ENCODE measurements around the gene ATP5F1D.

ATP5F1D gene

DNA sequence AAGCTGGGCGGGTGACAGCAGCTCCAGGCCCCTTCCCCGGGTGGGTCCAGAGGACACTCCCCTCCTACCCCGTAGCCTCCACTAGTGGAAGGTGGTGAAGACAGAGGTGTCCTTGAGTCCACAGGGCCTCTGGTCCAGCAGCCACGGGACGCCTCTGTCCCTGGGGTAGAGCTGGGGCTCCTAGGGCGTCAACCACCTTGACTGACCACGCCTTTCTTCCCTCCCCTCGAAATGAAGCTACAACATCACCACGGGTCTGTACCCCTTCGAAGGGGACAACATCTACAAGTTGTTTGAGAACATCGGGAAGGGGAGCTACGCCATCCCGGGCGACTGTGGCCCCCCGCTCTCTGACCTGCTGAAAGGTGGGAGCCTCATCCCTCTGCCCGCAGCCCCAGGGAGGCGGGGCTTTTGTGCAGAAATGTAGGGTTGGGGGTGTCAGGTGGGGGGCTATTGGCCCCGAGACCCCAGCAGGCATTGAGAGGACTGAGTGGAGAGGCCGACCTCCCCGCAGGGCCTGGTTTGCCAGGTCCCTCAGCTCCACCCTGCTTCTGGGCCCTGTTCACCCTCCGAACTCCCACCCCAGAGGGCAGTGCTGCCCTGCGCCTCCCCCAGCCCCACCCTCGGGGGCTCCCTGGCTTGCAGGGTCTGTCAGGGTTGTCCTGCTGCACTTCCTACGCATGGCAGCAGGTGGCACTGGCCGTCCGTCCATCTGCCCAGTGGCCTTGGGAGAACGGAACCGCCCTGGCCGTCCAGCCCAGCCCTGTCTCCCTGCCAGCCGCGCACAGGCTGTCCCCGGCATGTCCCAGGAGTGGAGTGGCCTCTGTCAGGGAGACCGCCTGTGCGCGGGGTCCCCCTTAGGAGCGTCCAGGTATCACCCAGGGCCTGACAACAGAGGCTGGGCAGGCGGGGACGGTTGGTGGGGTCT lies 20.3 kb upstream of the ATP5F1D start:
- no peak for DNase-seq

DNA sequence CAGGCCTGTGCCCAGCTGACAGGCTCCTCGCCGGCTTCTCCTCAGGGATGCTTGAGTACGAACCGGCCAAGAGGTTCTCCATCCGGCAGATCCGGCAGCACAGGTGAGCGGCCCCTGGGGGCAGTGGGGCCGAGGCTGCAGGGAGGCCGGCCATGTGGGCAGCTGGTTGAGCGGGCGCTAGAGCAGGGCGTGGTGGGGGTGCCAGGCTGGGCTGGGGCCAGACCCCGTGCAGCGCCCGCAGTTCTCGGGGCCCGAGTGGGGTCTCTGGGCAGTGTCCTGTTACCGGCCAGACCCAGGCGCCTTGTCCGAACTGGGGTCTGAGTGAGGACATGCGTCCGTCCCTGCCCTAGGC lies 19.7 kb upstream of the ATP5F1D start:
- no peak for DNase-seq

DNA sequence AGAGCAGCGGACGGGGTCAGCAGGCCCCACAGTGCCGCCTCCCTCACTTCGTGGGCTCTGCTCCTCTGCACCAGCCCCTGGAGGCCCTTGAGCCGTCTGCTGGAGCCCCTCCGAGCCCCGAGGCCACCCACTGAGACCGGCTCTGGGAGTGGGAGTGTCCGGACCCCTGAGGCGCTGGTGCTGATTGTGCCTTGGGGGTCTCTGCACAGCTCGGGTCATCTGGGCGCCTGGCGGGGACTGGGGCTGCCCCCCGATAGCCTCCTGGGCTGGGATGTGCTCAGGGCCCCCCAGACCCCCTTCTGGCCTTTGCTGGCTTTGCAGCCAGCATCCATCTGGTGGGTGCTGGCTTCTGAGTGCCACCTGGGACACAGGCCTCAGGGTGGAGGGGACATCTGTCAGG lies 19.2 kb upstream of the ATP5F1D start:
- DNase-seq: no peak

DNA sequence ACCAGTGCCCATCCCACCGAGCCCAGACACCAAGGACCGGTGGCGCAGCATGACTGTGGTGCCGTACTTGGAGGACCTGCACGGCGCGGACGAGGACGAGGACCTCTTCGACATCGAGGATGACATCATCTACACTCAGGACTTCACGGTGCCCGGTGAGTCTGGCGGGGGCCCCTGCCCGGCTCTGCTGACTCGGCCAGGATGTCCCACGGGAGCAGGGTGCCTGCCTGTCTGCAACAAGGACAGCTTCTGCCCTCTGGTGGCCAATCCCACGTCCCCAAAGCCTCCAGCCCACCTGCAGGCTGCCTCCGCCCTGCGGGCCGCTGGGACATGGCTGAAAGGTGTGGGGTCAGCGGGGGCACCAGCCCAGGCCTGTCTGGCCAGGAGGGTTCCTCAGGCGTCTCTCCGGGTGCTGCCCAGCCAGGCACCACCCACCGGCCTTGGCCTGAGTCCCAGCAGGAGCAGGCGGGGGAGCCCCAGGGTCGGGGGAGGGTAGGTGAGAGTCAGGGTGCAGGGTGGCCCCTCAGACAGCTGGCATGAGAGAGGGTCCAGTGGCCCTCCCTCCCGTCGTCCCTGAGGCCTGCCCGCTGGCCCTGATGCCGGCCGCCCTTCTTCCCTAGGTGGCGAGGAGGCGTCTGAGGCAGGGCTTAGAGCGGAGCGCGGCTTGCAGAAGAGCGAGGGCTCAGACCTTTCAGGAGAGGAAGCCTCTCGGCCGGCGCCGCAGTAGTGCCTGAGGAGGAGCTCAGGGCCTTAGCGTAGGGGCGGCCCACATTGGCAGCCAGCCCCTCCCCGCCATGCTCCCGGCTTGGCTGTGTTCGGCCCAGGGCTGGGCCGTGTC lies 18.3 kb upstream of the ATP5F1D start:
- DNase-seq: no peak

- DNase-seq: no peak
These were observed 17.3 kb upstream of the ATP5F1D start for GRCh38 chr19:1224047-1224825.

GRCh38 chr19:1224847-1225246 lies 16.7 kb upstream of the ATP5F1D start:
- DNase-seq: no peak

GRCh38 chr19:1225440-1226226 lies 15.9 kb upstream of the ATP5F1D start:
- no peak for DNase-seq

- DNase-seq: no peak
These were observed 15.4 kb upstream of the ATP5F1D start for GRCh38 chr19:1226227-1226518.

DNA sequence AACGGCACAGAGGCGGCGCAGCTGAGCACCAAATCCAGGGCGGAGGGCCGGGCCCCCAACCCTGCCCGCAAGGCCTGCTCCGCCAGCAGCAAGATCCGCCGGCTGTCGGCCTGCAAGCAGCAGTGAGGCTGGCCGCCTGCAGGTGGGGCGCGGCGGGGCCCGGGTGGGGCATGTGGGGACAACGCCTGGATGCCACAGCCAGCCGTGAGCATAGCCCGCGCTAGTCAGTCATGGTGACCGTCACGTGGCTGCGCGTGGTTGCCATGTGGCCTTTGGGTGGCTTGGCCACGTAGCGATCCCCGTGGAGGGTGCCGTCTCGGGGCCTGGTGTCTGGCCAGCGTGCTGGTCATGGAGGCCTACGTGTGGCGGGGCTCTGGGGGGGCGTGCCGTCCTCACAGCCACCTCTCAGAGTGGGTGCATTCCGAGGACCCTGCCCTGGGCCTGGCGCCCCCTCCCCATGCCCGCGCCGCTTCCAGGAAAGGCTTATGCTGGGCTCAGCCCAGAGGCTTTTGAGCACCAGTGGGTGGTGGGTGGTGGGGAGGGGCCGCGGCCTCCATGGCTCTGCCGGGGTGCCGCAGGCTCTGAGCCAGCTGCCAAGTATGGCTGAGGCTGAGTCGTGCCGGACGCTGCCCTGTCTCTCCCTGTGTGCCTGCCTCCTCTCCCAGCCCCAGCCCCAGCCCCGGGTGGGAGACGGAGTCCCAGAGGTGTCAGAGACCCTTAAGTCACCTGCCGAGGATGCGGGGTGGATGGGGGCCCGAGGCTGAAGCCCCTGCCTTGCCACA lies 14.8 kb upstream of the ATP5F1D start:
- no peak for DNase-seq

DNA sequence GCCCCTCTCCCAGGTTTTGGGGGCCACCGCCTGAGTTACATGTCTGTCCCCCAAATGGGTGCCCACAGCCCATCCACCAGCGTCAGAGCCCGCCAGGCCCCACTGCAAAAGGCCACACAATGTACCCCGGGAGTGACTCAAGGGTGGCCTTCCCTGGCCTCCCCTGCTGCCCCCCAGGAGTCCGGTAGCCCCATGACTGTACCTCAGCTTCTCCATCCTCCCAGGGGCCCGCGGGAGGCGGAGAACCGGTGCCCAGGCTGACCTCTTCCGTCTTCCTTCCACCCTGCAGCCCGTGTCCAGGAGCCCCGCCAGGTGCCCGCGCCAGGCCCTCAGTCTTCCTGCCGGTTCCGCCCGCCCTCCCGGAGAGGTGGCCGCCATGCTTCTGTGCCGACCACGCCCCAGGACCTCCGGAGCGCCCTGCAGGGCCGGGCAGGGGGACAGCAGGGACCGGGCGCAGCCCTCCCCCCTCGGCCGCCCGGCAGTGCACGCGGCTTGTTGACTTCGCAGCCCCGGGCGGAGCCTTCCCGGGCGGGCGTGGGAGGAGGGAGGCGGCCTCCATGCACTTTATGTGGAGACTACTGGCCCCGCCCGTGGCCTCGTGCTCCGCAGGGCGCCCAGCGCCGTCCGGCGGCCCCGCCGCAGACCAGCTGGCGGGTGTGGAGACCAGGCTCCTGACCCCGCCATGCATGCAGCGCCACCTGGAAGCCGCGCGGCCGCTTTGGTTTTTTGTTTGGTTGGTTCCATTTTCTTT lies 14.1 kb upstream of the ATP5F1D start:
- no peak for DNase-seq

GRCh38 chr19:1228161-1228957 lies 13.2 kb upstream of the ATP5F1D start:
- no peak for DNase-seq

- DNase-seq: no peak
These were observed 12.3 kb upstream of the ATP5F1D start for GRCh38 chr19:1229056-1229923.

DNA sequence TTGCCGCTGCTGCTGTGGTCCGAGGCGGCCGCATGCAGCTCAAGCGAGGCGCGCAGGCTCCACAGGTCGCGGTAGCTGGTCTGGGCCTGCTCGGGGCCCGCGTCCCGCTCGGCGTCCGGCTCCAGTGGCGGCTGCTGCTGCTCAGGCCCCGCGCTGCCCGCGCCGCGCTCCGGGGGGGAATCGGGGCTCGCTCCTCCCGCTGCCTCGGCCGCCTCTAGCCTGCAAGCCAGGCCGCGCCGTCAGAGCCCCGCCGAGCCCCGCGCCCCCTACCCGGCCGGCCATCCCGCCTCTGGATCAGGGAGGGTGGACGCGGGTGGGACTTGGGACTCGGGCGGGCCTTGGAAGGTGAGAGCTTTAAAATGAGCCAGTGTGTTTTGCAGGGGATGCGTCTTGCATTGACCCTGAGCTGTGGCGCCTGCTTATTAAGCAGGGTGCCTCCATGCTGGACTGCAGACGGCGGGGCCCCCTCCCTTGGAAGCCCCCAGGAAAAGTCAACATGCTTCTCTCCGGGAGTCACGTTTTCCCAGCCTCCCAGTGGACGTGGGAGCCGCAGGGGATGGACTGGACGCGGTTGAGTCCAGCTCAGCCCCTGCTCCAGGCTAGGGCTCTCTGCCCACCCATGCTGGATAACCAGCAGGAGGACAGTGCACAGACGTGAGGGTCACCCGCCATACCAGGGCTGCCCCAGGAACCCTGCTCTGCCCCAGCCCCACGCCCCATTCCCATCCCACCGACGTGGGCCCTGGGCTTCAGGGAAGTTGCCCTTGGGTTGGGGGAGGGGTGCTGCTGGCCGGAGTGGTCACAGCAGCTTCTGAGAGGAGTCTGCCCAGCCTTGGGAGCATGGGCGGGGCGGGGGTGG lies 11.4 kb upstream of the ATP5F1D start:
- no peak for DNase-seq

GRCh38 chr19:1230783-1231489 lies 10.6 kb upstream of the ATP5F1D start:
- no peak for DNase-seq

GRCh38 chr19:1231729-1232637 lies 9.6 kb upstream of the ATP5F1D start:
- no peak for DNase-seq

DNA sequence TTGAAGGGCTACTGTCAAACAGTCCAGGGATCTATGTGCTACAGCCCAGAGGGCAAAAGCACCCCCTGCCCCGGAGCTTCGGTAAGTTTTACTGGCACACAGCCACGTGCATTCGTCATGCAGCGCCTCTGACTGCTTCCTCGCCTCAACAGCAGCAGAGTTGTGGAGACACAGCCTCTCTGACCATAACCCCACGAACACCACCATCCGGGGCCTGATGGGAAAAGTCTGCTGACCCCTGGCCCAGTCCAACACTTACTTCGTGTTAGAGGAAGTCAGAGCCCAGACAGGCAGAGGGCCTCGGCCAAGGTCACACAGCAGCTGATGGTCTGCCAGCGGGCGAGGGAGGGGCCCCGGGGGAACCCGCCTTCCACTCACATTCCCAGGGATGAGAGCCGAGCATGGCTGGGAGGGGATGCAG lies 8.9 kb upstream of the ATP5F1D start:
- no peak for DNase-seq
